HG02870 (cell line): ENCODE data around the gene ITGB8.
"Not testable (repeated sequence)": the region's sequence is repeated elsewhere in the genome, so short reads cannot be mapped to it uniquely, and the experiment has no call there.

Experiments used
- ATAC-seq: cut with Tn5 transposase; IDR thresholded peaks from one replicate; pipeline ENCODE4 v1.9.1; 2021; ENCODE audit warnings: mild to moderate bottlenecking, moderate library complexity; ENCODE audit not compliant: unreplicated experiment

Gene ITGB8

DNA sequence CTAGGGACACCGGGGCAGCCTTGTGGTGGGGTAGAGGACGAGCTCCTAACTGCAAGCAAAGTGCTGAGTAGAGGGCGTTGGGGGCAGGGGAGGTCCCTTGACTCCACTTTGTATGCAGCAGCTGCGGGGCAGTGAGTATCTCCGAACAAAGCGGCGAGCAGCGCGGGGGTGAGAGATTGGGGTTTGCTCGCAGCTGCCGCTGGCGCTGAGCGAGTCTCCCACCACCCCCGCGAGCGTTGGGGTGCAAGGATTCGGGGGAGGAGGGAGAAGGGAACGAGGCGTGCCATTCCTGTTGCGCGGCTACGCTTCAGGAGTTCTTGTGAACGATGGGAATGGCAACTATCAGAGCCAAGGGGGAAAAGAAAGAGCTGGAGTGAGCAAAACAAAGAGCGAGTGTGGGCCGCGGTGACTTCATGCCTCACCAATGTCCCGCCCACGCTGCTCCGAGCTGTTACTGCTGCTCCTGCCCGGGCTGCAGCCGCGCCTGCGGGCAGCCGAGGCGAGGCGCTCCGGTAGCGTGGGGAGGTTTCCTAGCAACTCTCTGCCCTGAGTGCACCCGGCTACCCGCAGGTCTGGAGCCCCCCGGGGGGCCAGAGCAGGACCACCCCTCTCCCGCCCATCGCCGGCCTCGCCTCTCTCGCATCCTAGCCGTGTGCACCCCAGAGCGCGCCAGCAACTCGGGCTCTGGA lies at the start of gene ITGB8:
TSS of gene ITGB8 (plus strand) at position 662 of the 689 bp plus-strand sequence. CDS start 907 bp downstream, outside the sequence.
- peak; percentile 59 for ATAC-seq

DNA sequence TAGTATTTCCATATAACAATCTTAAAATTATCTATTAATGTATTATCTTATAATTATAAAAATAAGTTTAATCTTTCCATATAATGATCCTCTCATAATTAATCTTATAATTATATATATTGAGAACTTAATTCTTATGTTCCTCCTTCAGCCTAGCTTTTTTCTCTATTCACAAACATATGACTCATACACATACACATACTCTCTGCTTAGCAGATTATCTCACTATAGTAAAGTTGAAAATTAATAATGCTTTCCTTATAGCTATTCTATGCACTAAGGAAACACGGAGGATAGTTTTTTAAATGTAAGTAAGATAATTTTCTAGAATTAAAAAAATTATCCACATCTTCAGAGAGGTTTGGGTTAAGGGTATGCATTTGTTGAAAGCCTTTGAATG lies 47.7 kb upstream of the ITGB8 start:
- no peak for ATAC-seq

DNA sequence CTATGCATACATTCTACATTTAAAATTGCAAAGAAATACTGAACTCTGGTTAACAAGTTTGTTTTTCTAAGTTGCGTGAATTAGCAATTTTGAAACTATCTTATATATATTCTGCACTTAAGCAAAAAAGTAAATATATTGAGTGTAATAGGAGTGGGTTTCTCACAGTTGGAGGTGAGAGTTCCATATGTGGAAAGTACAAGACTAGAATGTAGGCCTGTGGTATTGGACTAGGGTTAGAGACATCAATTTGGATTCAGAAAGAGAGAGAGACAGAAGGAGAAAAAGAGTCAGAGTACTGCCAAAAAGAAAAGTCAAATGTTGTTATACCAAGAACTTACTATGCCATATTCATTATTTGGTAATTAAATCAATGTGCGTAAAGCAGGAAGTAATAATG lies 47.3 kb upstream of the ITGB8 start:
- ATAC-seq: no peak

DNA sequence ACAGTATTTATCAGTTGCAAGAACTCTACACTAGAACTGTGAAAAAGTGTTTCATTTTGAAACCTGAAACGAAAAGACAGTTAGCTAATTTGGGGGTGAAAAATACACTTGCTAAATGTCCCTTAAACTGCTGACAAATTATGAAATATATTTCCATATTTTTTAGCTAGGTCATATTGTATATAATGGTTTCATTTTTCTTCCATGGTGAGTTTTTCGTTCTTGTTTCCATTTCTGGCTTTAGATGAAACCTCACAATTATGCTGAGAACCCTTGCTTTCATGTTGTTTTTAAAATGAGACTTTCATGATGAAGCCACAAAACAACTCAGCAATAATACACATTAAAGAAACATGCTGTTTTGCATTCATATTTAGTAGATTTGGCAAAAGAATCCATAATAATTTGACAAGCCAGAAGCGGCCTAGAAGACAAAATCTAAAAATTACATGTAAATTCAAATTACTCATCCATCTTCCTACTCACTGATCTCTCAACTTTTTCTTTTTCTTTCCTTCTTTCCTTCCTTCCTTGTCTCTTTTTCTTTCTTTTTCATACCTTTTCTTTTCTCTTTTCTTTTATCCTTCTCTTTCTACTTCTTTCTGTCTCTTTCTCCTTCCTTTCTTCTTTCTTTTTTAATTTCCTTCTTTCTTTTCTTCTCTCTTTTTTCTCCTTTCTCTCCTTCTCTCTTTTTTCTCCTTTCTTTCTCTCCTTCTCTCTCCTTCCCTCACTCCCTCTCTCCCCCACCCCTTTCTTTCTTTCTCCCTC lies 46.5 kb upstream of the ITGB8 start:
- ATAC-seq: peak; percentile 76

DNA sequence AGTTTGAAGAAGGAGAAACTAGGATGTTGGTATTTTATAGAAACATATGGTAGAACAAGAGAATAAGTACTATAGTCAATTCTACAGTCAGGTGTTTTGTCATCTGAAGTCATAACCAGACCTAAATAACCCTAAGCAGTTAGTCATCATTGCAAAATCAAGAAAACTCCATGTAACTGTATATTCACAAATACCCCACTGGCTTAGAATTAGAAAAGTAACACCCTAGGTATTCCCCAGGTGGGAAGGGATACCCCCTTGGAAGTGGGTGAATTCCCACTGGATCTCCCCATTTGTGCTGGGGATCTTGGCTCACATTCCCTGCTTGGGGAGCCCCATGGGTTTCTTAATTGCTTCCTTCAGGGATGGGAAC lies 45.9 kb upstream of the ITGB8 start:
- no peak for ATAC-seq

DNA sequence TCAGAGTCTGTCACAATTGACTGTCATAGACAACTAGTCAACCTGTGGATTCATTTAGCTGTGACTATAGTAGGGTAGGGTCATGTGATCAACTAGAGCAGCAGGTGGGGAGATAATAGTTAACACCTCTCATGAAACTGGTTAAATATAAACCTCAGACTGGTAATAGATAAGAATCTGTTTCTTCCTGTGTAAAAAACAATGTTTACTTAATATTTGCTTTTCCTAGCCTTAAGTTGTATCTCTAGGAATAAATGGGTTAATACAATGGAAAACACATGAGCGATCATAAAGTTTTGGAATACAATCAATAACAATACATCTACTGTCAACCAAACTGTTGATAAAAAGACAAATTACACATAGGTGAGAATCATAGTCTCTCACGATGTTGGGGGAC lies 43.4 kb upstream of the ITGB8 start:
- ATAC-seq: no peak

DNA sequence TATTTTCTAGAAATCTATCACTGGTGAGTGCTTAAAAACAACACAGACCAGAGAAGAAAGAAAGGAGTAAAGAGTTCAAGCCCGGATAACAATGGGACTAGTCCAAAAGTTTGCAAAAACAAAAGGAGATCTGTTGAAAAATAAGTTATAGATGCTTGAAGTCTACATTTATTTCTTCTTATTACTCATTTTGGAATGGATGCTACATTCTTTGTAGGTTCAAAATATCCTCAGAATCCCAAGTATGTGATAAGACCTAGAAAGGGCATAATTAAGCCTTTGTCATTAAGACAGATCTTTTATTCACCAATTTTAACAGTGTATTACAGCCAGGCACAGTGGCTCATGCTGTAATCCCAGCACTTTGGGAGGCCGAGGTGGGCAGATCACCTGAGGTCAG lies 42.7 kb upstream of the ITGB8 start:
- ATAC-seq: no peak

DNA sequence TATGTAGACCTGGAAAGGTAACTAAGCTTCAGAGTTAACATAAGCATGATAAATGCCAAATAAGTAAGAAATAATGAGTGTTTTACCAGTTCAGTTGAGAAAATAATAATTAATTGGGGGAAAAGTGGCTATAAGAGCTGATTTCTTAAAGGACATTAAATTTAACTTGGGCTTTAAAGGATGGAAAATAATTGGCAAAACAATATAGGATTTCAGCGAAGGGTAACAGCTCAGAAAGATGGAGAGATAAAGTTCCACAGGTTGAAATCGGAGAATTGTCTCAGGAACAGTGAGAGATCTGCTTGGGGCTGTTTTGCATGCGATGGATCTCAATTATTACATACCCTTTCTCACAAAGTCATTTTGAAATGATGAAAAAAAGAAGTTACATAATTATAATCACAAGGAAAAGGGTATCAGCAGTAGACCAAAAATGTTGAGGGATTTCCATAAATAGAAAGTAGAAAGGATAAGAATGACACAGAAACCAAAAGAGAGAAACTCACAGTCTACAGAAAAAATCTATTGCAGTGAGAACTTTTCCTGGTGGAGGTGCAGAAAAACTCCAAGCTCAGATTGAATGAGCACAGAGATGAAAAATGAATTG lies 40.1 kb upstream of the ITGB8 start:
- no peak for ATAC-seq

DNA sequence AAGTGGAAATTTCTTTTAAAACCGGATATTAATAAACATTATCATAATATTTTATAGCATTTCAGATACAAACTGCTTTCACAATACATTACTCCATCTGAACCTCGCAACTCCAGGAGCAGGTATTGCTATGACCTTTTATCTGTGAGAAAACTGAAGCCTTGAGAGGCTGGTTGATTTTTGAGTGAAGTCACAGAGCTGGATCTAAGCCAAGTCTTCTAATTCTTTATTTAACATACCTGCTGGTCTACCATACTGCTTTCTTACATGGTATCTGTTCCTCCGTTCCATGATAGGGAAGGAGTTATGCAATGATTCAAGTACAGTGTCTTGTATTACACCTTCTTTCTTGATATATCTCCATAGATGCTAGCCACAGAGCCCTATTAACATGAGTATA lies 37.4 kb upstream of the ITGB8 start:
- no peak for ATAC-seq

DNA sequence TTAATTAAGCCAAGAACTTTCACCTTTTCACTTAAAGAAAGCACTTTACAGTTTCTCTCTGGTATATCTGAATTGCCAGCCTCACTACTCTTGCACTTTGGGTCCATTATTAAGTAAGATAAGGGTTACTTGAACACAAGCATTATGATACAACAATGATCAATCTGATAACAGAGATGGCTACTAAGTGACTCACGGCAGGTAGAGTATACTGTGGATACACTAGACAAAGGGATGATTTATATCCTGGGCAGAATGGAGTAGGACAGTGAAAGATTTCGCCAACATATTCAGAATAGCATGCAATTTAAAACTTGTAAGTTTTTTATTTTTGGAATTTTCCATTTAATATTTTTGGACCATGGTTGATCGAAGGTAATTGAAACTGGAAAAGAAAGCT lies 34.3 kb upstream of the ITGB8 start:
- ATAC-seq: no peak

DNA sequence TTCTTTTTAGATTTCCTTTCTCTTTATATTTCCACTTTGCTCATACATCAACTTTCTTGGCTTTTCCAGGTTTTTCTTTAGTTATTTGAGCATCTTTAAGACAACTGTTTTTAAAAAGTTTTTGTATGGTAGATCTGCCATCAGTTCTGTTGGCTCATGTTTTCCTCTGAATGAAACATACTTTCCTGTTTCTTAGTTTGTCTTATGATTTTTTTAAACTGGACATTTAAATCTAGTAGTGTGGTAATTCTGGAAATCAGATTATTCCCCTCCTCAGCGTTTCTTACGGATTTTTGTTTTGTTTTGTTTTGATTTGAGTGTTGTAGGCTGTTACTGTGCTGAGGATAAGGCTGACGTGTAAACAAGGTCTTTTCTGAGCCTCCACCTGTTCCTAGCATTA lies 33.8 kb upstream of the ITGB8 start:
- ATAC-seq: no peak

DNA sequence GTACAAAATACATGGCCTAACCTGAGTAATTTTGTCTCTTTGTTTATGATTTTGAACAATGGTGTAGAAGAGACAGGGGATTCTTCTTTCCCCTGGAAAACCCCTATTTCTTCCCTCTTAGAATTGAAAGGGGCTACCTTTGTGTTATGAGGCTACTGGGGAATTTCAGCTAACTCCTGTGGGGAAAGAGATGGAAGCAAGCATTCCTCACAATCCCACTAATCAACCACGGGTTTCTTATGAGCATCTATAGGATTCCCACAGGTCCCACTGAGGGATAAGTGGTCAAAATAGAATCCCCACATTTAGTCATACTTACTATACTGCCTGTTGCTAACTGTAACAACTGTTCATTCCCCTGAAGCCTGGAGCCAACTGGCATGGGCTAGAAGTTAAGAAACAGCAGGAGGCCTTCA lies 32.2 kb upstream of the ITGB8 start:
- peak; percentile 40 for ATAC-seq

DNA sequence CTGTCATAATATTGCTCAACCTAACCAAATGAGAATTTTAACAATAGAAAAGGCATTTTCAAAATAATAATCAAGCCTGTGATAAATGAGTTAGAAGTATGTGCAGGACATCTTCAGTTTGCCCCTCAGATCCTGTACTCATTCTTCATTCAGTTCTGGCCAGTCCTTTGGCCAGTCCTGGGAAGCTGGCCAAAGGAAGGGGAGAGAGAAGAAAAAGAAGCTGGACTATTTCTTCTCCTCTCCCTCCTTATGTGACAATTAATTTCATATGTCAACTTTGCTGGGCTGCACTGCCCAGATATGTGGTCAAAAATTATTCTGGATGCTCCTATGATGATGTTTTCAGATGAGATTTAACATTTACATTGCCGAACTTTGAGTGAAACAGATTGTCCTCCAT lies 31.6 kb upstream of the ITGB8 start:
- ATAC-seq: no peak

DNA sequence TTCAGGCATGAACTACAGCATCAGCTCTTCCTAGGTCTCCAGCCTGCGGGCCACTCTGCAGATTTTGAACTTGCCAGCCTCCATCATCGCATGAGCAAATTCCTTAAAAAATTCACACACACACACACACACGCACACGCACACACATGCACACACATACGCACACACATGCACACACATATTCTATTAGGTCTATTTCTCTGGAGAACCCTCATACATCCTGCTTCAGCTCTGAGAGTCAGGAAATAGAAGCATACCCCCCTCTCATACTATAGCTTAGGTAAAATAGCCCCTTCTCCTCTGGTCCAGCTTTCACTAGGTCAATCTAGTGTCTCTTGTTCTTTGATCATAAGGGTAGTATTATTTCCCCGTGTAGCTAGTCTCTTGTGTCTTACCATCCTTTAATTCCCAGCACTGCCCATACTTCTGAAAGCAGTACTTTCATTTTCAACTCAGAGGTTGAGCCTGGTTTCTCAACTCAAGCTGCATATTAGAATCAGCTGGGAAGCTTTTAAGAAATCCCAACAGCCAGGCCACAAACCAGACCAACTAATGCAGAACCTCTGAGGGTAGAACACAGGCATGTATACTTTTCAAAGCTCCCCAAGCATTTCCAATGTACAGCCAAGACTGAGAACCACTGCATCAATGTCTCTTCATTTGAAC lies 30.9 kb upstream of the ITGB8 start:
- ATAC-seq: peak; percentile 54

DNA sequence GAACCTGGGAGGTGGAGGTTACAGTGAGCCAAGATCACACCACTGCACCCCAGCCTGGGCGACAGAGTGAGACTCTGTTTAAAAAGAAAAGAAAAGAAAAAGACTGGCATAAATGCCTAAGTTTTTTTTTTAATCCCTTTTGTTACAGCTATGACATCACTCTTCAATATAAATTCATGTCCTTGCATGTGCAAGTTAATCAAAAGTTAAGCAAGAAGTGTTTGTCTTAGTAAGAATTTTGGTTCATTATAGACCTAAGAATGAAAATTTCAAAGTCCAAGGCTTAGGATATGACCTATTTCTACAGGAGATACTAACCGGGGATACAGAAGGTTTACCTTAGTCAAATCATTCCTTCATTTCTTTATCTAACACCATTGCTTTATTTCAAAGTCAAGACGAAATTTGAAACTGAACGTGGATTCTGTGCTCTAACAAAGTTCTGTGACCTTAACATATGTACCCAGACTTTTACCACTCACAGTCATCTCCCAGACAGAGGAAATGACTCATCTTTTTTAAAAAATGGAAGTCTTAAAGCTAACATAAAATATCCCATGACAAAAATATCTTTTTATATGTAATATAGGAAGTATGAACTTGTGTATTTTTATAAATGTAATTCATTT lies 29.3 kb upstream of the ITGB8 start:
- peak; percentile 49 for ATAC-seq

DNA sequence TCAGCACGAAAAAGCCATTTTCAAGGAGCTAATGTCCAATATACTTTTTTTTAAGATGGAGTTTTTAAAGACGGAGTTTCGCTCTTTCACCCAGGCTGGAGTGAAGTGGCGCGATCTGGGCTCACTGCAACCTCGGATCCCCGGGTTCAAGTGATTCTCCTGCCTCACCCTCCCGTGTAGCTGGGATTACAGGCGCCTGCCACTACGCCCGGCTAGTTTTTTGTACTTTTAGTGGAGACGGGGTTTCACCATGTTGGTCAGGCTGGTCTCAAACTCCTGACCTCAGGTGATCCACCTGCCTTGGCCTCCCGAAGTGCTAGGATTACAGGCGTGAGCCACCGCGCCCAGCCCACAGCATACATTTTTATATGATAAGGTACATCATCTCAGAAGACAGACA lies 28.4 kb upstream of the ITGB8 start:
- ATAC-seq: not testable (repeated sequence)

DNA sequence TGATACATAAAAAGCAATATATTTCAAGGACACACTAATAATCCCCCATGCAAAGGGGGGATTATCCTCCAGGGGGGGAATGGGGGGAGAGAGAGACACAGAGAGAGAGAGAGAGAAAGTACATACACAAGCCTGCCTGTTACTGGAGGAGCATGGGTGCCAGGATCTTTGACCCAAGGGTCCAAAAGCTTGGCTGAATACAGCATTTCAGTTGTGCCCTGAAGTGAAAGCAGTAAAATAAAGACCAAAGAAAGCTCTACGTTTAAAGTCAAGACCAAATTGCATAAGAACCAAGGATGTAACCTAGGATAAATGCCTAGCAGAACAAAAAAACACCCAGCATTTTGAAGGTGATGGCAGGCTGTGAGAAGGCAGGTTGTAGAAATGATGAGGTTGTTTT lies 27.8 kb upstream of the ITGB8 start:
- ATAC-seq: no peak

DNA sequence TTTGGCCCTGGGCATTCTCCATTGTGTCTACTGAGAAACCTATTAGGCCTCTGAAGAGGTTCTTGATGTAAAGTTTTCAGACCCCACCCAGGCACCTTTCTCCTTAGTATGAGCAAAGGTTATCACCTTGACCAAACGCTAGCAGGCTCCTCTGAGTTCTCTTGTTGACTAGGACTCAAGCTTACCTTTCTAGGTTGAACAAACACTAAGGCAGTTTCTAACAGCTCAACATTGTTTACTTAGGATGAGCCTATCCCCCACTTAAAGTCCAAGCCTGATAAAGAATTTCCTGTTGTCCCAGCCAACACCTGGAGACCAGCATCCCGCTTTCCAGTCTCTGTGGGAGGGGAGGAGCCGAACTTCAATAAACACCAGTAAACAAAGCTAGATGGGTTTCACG lies 26.3 kb upstream of the ITGB8 start:
- no peak for ATAC-seq

DNA sequence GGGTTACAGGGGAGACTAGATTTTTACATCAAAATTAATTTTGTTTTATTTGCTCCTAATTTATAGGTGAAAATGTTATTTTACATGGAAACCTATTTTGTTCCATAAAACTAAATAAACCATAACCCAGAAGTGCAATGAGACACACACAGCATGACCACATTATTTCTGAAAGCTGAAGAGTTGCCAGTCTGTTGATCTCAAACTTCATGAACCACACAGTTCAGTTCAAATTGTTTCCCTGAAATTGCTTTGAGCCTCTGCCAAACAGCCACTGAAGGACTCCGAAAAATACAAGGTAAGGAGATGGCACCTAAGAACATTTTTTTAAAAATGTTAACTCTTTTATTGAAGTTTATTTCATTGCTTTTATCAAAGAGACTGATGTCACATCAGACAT lies 25.0 kb upstream of the ITGB8 start:
- ATAC-seq: no peak

DNA sequence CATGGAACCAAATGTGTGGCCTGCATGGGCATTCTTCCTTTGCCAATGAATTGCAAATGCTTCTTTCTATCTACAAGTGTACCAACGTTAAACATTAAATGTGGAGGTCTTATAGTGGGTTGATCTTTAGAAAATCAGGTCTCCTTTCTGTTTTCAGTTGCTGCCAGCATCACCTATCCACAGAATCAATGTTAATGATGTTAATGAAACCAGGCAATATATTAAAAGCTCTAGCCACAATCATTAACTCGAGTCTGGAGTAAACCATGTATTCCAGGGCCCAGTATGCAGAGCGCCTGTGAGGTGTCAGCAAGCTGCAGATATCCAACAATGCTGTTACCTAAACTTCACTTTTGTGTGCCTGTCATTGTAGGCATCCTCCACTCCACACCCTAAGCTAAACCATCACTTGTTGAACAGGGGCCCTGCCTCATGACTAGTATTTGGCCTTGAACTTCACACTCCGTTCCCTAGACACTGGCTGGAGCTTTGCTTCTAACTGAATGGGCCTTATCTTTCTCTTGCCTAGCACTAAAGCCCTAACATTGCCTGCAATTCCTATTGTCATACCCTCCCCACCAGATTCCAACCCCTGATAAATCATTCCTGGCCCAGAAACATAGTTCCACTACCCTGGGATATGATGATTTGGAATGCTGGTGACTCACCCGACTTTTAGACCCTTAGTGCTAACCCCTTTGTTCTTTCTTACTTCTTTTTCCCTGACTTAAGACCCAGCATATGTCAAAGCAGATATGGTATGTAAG lies 24.3 kb upstream of the ITGB8 start:
- no peak for ATAC-seq
